ENCODE measurements around the gene SPG7. TPM values are rescaled to one million over a fixed set of nuclear protein-coding genes. Genes with fewer than 3 reads are reported as not detected.

Gene SPG7
- total and polyA plus RNA-seq, 11 donors, result 84.0 to 168 (median 95.9) TPM

- H3K4me3 ChIP-seq, result no peak overlapping the region
- ATAC-seq (no peak), DNase-seq (no peak)
- TF ChIP-seq POLR2A (IDR thresholded peaks at IDR 0.05) (no peak), CTCF (IDR thresholded peaks at IDR 0.05) (no peak)
- peaks cover 0 to 31% (median 23%) of the 10 kb centered on the region in 12 donors for H3K4me1 ChIP-seq
- peaks cover 0 to 65% (median 60%) of the 10 kb centered on the region in 9 donors for H3K36me3 ChIP-seq
- H3K27me3 ChIP-seq, result no peaks in the 10 kb centered on the region
- no peaks in the 10 kb centered on the region for H3K9me3 ChIP-seq
- H3K27ac ChIP-seq, result no peak overlapping the region
- intact Hi-C loops (cut with DNase I), result no loop called here
- 51 to 66% (median 62%) methylated on average over 8 of the region's 8 CpGs for WGBS, 4 donors
These were observed 3.2 kb downstream of the SPG7 start for GRCh38 chr16:89511374-89511773.

GRCh38 chr16:89512453-89512852 lies 4.2 kb downstream of the SPG7 start:
- Histone ChIP-seq H3K36me3 (peaks cover 0 to 75% (median 68%) of the 10 kb centered on the region in 9 donors), H3K27me3 (no peaks in the 10 kb centered on the region), H3K9me3 (no peaks in the 10 kb centered on the region), H3K4me3 (no peak overlapping the region), H3K27ac (no peak overlapping the region), H3K4me1 (peaks cover 0 to 20% (median 14%) of the 10 kb centered on the region in 12 donors)
- 93 to 95% (median 95%) methylated on average over 9 of the region's 9 CpGs for WGBS, 4 donors
- ATAC-seq (no peak), DNase-seq (no peak)
- no peak for TF ChIP-seq CTCF (IDR thresholded peaks at IDR 0.05)
- TF ChIP-seq POLR2A (IDR thresholded peaks at IDR 0.05), result no peak
- intact Hi-C loops (cut with DNase I), result no loop called here

GRCh38 chr16:89517128-89517527 lies 8.9 kb downstream of the SPG7 start:
- H3K4me1 ChIP-seq, result no peaks in the 10 kb centered on the region
- no peaks in the 10 kb centered on the region for H3K9me3 ChIP-seq
- H3K36me3 ChIP-seq, result peaks cover 0 to 100% (median 93%) of the 10 kb centered on the region in 9 donors
- ATAC-seq (no peak), DNase-seq (no peak)
- H3K4me3 ChIP-seq, result no peak overlapping the region
- no peaks in the 10 kb centered on the region for H3K27me3 ChIP-seq
- H3K27ac ChIP-seq, result no peak overlapping the region
- 70 to 87% (median 79%) methylated on average over 9 of the region's 9 CpGs for WGBS, 4 donors
- TF ChIP-seq CTCF (IDR thresholded peaks at IDR 0.05) (no peak), POLR2A (IDR thresholded peaks at IDR 0.05) (no peak)
- intact Hi-C loops (cut with DNase I), result no loop called here

GRCh38 chr16:89519881-89520280 lies 11.7 kb downstream of the SPG7 start:
- TF ChIP-seq CTCF (IDR thresholded peaks at IDR 0.05), result no peak
- TF ChIP-seq POLR2A (IDR thresholded peaks at IDR 0.05), result no peak
- WGBS, 4 donors, result 78 to 87% (median 84%) methylated on average over 15 of the region's 15 CpGs
- no peak for DNase-seq
- no peaks in the 10 kb centered on the region for H3K9me3 ChIP-seq
- no peaks in the 10 kb centered on the region for H3K27me3 ChIP-seq
- peaks cover 0 to 17% (median 6%) of the 10 kb centered on the region in 12 donors for H3K4me1 ChIP-seq
- no peak overlapping the region for H3K27ac ChIP-seq
- H3K36me3 ChIP-seq, result peaks cover 0 to 100% (median 93%) of the 10 kb centered on the region in 9 donors
- intact Hi-C loops (cut with DNase I), result loop anchor here in 1 of 10 donors (5.0 kb wide), 1 partner anchor 37 kb away; no protein-coding TSS in a partner anchor
- no peak for ATAC-seq
- H3K4me3 ChIP-seq, result no peak overlapping the region

All from heart left ventricle (tissue), 16 donors.